ENCODE data around the gene BCL2.

Gene BCL2

GRCh38 chr18:63135101-63135500 is 184.5 kb downstream of the BCL2 start:
- no peak for DNase-seq

GRCh38 chr18:63132819-63133200 is 186.8 kb downstream of the BCL2 start:
- DNase-seq, result no peak

- DNase-seq, result no peak
Observed at GRCh38 chr18:63131959-63132818, 187.4 kb downstream of the BCL2 start.

- DNase-seq, result peak; percentile 69
Observed at GRCh38 chr18:63131106-63131958, 188.2 kb downstream of the BCL2 start.

GRCh38 chr18:63130176-63130575 is 189.4 kb downstream of the BCL2 start:
- DNase-seq, result no peak

GRCh38 chr18:63128237-63128974 is 191.2 kb downstream of the BCL2 start:
- no peak for DNase-seq

- DNase-seq, result no peak
Observed at GRCh38 chr18:63126134-63127069, 193.2 kb downstream of the BCL2 start.

GRCh38 chr18:63120620-63121019 is 198.9 kb downstream of the BCL2 start:
- no peak for DNase-seq

- no peak for DNase-seq
Observed at GRCh38 chr18:63119647-63120046, 199.9 kb downstream of the BCL2 start.

GRCh38 chr18:63113899-63114565 is 205.5 kb downstream of the BCL2 start:
- DNase-seq, result no peak

- DNase-seq, result no peak
Observed at GRCh38 chr18:63112706-63113105, 206.9 kb downstream of the BCL2 start.

GRCh38 chr18:63111671-63112402 is 207.7 kb downstream of the BCL2 start:
- DNase-seq, result peak; percentile 70

- DNase-seq, result no peak
Observed at GRCh38 chr18:63109802-63110201, 209.8 kb downstream of the BCL2 start.

GRCh38 chr18:63109022-63109421 is 210.5 kb downstream of the BCL2 start:
- DNase-seq, result no peak

GRCh38 chr18:63107931-63108330 is 211.6 kb downstream of the BCL2 start:
- no peak for DNase-seq

- no peak for DNase-seq
Observed at GRCh38 chr18:63107171-63107845, 212.3 kb downstream of the BCL2 start.

- no peak for DNase-seq
Observed at GRCh38 chr18:63106727-63107126, 212.8 kb downstream of the BCL2 start.

- DNase-seq, result no peak
Observed at GRCh38 chr18:63105636-63106316, 213.8 kb downstream of the BCL2 start.

GRCh38 chr18:63104868-63105267 is 214.7 kb downstream of the BCL2 start:
- DNase-seq, result no peak

All from hematopoietic multipotent progenitor cell treated with erythropoietin and hydrocortisone succinate and interleukin-3 and kit ligand, for 8 days (in vitro differentiated cells).